Prostate gland (tissue), 2 donors: ENCODE data around the gene FAM217A.

Experiments
- POLR2A ChIP-seq: fragments of 450-650 bp; IDR thresholded peaks from one replicate; pipeline ENCODE4 v1.6.1; 2016; ENCODE audit warnings: antibody characterized with exemption, mild to moderate bottlenecking
- TF ChIP-seq, protein P1 (sequence below), 4 experiments: fragments of 200-600 bp in 2 of 4; fragments of 450-650 bp in 2 of 4; sonication (generic) in 2 of 4; IDR thresholded peaks; 1 replicate in 3 of 4; 2 replicates in 1 of 4; pipeline ENCODE4 v1.5.1; 2016 to 2019; ENCODE audit warnings: antibody characterized with exemption in 4 of 4, mild to moderate bottlenecking in 2 of 4, moderate library complexity in 2 of 4

DNA sequence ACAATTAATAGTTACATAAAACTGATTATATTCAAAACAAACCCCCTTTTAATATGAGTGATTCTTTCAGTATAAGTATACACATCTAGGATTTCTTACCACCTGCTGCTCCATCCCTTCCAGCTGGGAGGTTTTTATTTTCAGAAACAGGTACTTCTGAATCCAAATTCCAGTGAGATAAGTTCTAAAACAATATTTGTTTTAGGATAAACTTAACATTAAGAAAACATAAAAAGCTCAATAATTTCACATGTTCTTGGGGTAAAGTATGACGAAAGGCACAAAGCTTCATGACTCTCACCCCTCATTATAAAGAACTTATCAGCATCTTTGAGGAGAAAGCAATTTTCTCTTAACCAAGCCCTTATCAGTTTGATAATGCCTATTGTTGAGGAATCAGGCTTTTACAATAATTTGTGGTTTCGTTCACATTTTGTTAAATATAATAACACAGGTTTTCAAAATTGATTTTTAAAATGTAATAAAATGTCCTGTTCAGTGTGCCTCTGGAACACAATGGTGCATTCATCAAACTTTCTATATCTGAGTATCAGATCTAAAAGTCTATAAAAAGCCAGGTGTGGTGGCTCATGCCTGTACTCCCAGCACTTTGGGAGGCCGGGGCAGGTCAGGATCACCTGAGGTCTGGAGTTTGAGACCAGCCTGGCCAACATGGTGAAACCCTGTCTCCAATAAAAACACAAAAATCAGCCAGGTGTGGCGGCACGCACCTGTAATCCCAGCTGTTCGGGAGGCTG lies 4.3 kb downstream of the FAM217A start:
- no peak for TF ChIP-seq POLR2A
- TF ChIP-seq, protein P1, sequence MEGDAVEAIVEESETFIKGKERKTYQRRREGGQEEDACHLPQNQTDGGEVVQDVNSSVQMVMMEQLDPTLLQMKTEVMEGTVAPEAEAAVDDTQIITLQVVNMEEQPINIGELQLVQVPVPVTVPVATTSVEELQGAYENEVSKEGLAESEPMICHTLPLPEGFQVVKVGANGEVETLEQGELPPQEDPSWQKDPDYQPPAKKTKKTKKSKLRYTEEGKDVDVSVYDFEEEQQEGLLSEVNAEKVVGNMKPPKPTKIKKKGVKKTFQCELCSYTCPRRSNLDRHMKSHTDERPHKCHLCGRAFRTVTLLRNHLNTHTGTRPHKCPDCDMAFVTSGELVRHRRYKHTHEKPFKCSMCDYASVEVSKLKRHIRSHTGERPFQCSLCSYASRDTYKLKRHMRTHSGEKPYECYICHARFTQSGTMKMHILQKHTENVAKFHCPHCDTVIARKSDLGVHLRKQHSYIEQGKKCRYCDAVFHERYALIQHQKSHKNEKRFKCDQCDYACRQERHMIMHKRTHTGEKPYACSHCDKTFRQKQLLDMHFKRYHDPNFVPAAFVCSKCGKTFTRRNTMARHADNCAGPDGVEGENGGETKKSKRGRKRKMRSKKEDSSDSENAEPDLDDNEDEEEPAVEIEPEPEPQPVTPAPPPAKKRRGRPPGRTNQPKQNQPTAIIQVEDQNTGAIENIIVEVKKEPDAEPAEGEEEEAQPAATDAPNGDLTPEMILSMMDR (IDR thresholded peaks at IDR 0.05): no peak
